ENCODE measurements around the gene PPFIA2. TPM values are rescaled to one million over a fixed set of nuclear protein-coding genes. Genes with fewer than 3 reads are reported as not detected.
"Not testable (repeated sequence)": the region's sequence is repeated elsewhere in the genome, so short reads cannot be mapped to it uniquely, and the experiment has no call there.

PPFIA2 gene
- total RNA-seq, 5 donors from 2014 or later (not counting 1 experiment from before 2014, with no cell fraction given) = not detected

DNA sequence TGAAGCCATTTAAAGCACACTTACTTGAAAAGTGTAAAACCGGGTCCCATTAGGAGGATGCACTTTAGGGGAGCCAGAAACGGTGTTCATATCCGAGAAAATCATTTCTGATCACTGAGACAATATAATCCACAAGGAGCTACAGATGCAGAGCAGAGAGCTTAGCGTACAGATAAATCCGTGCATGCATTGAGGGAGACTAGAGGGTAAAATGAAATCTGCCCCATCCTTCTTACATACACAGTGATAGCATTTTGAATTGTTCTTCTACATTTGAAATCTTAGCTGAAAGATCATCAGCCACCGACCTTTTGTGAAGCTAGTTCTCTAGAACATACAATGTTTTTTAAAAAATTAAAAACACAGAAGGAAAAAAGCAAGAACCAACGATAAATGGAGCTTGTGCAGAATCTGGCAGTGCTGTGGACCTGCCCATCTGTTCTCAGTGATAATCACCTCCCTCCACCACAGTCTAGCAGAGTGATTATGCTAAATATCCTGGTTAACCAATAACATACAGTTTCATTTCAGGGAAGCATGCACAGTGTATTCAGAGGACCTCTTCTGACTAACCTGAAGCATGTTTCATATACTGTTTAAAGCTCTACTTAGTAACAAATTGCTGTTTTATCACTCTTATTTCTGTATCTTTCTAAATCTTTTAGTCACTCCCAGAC, 161.1 kb downstream of the PPFIA2 start:
- POLR2A ChIA-PET = interaction anchor here in 1 of 2 donors (0.5 kb wide), 1 partner anchor 655 kb away, joined by 5 read pairs; no protein-coding TSS in a partner anchor
- no peaks in the 10 kb centered on the region for H3K36me3 Mint-ChIP-seq
- H3K4me3 ChIP-seq (ENCODE audit: control insufficient read depth in 1 of 2, extremely low read depth in 1 of 2, low read length in 1 of 2) = no peak overlapping the region
- H3K27ac Mint-ChIP-seq = no peak overlapping the region
- no peaks in the 10 kb centered on the region for H3K4me1 Mint-ChIP-seq
- no peak overlapping the region for H3K4me3 Mint-ChIP-seq
- H3K9me3 ChIP-seq = no peaks in the 10 kb centered on the region
- 40% methylated on average over 1 of the region's 7 CpGs for WGBS (ENCODE audit: insufficient coverage)
- no peaks in the 10 kb centered on the region for H3K36me3 ChIP-seq (ENCODE audit: control insufficient read depth in 2 of 2, extremely low read depth in 1 of 2, insufficient read depth in 1 of 2, low read length in 1 of 2)
- DNase-seq (no peak), ATAC-seq (replicated peaks in 1 of 4) (no peak)
- CTCF ChIA-PET = no interaction called here
- H3K4me1 ChIP-seq (ENCODE audit: control insufficient read depth in 1 of 2, extremely low read depth in 1 of 2, insufficient read depth in 2 of 2, low read length in 2 of 2) = no peaks in the 10 kb centered on the region
- H3K27me3 Mint-ChIP-seq = no peaks in the 10 kb centered on the region
- no peak overlapping the region for H3K27ac ChIP-seq (ENCODE audit: low read length)
- H3K27me3 ChIP-seq (replicated peaks in 1 of 2; ENCODE audit: control insufficient read depth in 2 of 2, extremely low read depth in 1 of 2, insufficient read depth in 2 of 2, low read length in 1 of 2) = no peaks in the 10 kb centered on the region
- no peaks in the 10 kb centered on the region for H3K9me3 Mint-ChIP-seq

DNA sequence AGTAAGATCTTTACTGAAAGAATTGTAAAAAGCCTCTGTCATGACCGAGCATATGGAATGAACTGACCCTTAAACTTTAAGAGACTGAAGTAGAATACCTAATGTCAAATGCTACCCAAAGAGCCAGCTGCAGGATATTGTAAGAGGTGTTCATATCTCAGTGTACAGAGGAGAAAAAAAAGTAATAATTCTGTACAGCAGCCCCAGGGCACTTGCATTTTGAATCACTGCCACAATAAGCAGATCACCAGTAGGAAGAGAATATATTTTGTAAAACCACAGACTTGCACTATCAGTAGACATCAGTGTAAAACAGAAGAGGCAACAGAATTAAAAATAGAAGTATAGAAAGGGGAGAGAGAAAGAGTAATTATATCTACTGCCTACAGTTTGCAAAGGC, 162.6 kb downstream of the PPFIA2 start:
- H3K4me1 ChIP-seq (ENCODE audit: control insufficient read depth in 1 of 2, extremely low read depth in 1 of 2, insufficient read depth in 2 of 2, low read length in 2 of 2) = no peaks in the 10 kb centered on the region
- H3K4me1 Mint-ChIP-seq = no peaks in the 10 kb centered on the region
- no peak overlapping the region for H3K27ac ChIP-seq (ENCODE audit: low read length)
- no peak overlapping the region for H3K4me3 Mint-ChIP-seq
- no peaks in the 10 kb centered on the region for H3K27me3 Mint-ChIP-seq
- POLR2A ChIA-PET = no interaction called here
- no peak overlapping the region for H3K4me3 ChIP-seq (ENCODE audit: control insufficient read depth in 1 of 2, extremely low read depth in 1 of 2, low read length in 1 of 2)
- H3K9me3 Mint-ChIP-seq = peaks cover 0 to 2% (median 0%) of the 10 kb centered on the region in 3 donors
- DNase-seq (no peak), ATAC-seq (replicated peaks in 1 of 4) (no peak)
- H3K36me3 ChIP-seq (ENCODE audit: control insufficient read depth in 2 of 2, extremely low read depth in 1 of 2, insufficient read depth in 1 of 2, low read length in 1 of 2) = no peaks in the 10 kb centered on the region
- CTCF ChIA-PET = no interaction called here
- no peak overlapping the region for H3K27ac Mint-ChIP-seq
- no peaks in the 10 kb centered on the region for H3K27me3 ChIP-seq (replicated peaks in 1 of 2; ENCODE audit: control insufficient read depth in 2 of 2, extremely low read depth in 1 of 2, insufficient read depth in 2 of 2, low read length in 1 of 2)
- H3K36me3 Mint-ChIP-seq = no peaks in the 10 kb centered on the region
- H3K9me3 ChIP-seq = no peaks in the 10 kb centered on the region
- WGBS (ENCODE audit: insufficient coverage) = no CpG with 5 or more reads among the region's 1 CpG

DNA sequence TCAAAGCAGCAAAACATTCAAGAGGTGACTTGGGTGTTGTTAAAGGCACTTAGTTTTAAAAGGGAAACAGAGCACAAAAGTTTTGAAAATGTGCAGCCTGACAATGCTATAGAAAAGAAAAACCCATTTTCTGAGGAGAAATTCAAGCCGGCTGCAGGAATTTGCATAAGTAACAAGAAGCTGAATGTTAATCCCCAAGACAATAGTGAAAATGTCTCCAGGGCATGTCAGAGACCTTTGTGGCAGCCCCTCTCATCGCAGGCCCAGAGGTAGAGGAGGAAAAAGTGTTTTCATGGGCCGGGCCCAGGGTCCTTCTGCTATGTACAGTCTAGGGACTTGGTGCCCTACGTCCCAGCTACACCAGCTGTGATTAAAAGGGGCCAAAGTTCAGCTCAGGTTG, 167.9 kb downstream of the PPFIA2 start:
- no peaks in the 10 kb centered on the region for H3K27me3 Mint-ChIP-seq
- ATAC-seq (replicated peaks in 1 of 4) (no peak), DNase-seq (no peak)
- ChIA-PET CTCF (no interaction called here), POLR2A (no interaction called here)
- H3K27me3 ChIP-seq (replicated peaks in 1 of 2; ENCODE audit: control insufficient read depth in 2 of 2, extremely low read depth in 1 of 2, insufficient read depth in 2 of 2, low read length in 1 of 2) = no peaks in the 10 kb centered on the region
- H3K27ac ChIP-seq (ENCODE audit: low read length) = no peak overlapping the region
- H3K4me3 Mint-ChIP-seq = no peak overlapping the region
- no peak overlapping the region for H3K27ac Mint-ChIP-seq
- WGBS (ENCODE audit: insufficient coverage) = 61% methylated on average over 4 of the region's 4 CpGs
- H3K9me3 Mint-ChIP-seq = peaks cover 0 to 9% (median 7%) of the 10 kb centered on the region in 3 donors
- no peaks in the 10 kb centered on the region for H3K9me3 ChIP-seq
- no peaks in the 10 kb centered on the region for H3K4me1 Mint-ChIP-seq
- no peaks in the 10 kb centered on the region for H3K4me1 ChIP-seq (ENCODE audit: control insufficient read depth in 1 of 2, extremely low read depth in 1 of 2, insufficient read depth in 2 of 2, low read length in 2 of 2)
- H3K36me3 ChIP-seq (ENCODE audit: control insufficient read depth in 2 of 2, extremely low read depth in 1 of 2, insufficient read depth in 1 of 2, low read length in 1 of 2) = no peaks in the 10 kb centered on the region
- H3K4me3 ChIP-seq (ENCODE audit: control insufficient read depth in 1 of 2, extremely low read depth in 1 of 2, low read length in 1 of 2) = no peak overlapping the region
- H3K36me3 Mint-ChIP-seq = no peaks in the 10 kb centered on the region

DNA sequence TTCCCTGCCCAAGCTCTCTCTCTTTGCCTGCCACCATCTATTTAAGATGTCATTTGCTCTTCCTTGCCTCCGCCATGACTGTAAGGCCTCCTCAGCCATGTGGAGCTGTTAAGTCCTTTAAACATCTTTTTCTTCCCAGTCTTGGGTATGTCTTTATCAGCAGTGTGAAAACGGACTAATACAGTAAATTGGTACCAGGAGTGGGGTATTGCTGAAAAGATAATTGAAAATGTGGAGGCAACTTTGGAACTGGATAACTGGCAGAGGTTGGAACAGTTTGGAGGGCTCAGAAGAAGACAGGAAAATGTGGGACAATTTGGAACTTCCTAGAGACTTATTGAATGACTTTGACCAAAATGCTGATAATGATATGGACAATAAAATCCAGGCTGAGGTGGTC, 168.4 kb downstream of the PPFIA2 start:
- DNase-seq; H3K9me3 ChIP-seq; H3K36me3 ChIP-seq (ENCODE audit: control insufficient read depth in 2 of 2, extremely low read depth in 1 of 2, insufficient read depth in 1 of 2, low read length in 1 of 2); H3K36me3 Mint-ChIP-seq; POLR2A ChIA-PET; H3K4me3 Mint-ChIP-seq; H3K27me3 Mint-ChIP-seq; H3K4me1 ChIP-seq (ENCODE audit: control insufficient read depth in 1 of 2, extremely low read depth in 1 of 2, insufficient read depth in 2 of 2, low read length in 2 of 2); H3K4me3 ChIP-seq (ENCODE audit: control insufficient read depth in 1 of 2, extremely low read depth in 1 of 2, low read length in 1 of 2); H3K27me3 ChIP-seq (replicated peaks in 1 of 2; ENCODE audit: control insufficient read depth in 2 of 2, extremely low read depth in 1 of 2, insufficient read depth in 2 of 2, low read length in 1 of 2); H3K9me3 Mint-ChIP-seq; H3K27ac ChIP-seq (ENCODE audit: low read length); H3K4me1 Mint-ChIP-seq; H3K27ac Mint-ChIP-seq; CTCF ChIA-PET; ATAC-seq (replicated peaks in 1 of 4): not testable (repeated sequence)
- no CpG with 5 or more reads among the region's 2 CpGs for WGBS (ENCODE audit: insufficient coverage)

DNA sequence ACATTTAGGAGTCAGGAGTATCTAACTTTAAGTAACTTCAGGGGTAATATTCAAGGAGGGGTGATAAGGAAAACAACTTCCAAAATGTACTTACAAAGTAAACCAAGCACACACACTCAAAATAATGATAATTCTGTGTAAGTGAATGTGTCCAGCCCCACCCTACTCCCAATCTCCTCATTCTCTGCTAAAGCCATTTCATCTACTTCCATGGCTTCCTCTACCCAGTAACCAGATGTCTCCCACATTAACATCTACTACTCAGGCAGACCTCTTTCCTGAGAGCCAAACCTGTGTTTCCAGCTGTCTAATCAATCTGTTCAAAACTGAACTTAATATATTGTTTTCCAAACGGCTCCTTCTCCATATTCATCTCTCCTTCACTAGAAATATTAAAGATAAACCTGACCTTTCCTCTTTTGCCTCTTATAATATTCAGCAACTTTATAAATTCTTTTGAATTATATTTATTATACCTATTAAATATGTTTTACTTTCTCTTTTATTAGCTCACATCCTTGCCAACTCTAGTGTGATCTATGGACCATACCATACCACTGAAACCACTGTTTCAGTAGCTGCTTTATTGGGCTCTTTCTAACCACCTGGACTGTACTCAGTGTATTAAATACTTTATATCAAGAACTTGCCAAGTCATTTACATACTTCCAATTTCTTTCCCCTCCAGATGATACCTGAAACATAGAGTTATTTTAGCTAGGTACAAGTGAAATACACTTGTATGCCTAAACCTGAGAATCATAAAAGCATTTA, 170.7 kb downstream of the PPFIA2 start:
- Histone ChIP-seq H3K4me3 (ENCODE audit: control insufficient read depth in 1 of 2, extremely low read depth in 1 of 2, low read length in 1 of 2) (no peak overlapping the region), H3K9me3 (no peaks in the 10 kb centered on the region), H3K4me1 (ENCODE audit: control insufficient read depth in 1 of 2, extremely low read depth in 1 of 2, insufficient read depth in 2 of 2, low read length in 2 of 2) (no peaks in the 10 kb centered on the region), H3K27me3 (replicated peaks in 1 of 2; ENCODE audit: control insufficient read depth in 2 of 2, extremely low read depth in 1 of 2, insufficient read depth in 2 of 2, low read length in 1 of 2) (no peaks in the 10 kb centered on the region), H3K36me3 (ENCODE audit: control insufficient read depth in 2 of 2, extremely low read depth in 1 of 2, insufficient read depth in 1 of 2, low read length in 1 of 2) (no peaks in the 10 kb centered on the region), H3K27ac (ENCODE audit: low read length) (no peak overlapping the region)
- POLR2A ChIA-PET = no interaction called here
- peaks cover 0 to 9% (median 7%) of the 10 kb centered on the region in 3 donors for H3K9me3 Mint-ChIP-seq
- CTCF ChIA-PET = no interaction called here
- DNase-seq (no peak), ATAC-seq (replicated peaks in 1 of 4) (no peak)
- H3K4me1 Mint-ChIP-seq = no peaks in the 10 kb centered on the region
- no CpG with 5 or more reads among the region's 1 CpG for WGBS (ENCODE audit: insufficient coverage)
- H3K27ac Mint-ChIP-seq = no peak overlapping the region
- H3K4me3 Mint-ChIP-seq = no peak overlapping the region
- H3K27me3 Mint-ChIP-seq = no peaks in the 10 kb centered on the region
- no peaks in the 10 kb centered on the region for H3K36me3 Mint-ChIP-seq

DNA sequence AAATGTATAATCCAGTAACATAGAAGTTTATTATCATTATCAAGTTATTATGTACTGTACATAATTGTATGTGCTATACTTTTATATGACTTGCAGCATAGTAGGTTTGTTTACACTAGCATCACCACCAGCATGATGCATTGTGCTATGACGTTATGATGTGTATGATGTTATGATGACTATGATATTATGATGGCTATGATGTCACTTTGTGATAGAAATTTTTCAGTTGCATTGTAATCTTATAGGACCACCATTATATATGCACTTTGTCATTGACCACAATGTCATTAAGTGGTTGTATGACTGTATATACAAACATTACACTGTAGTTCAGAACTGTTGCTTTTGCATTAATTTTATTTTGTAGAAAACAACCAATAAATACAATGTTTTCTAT, 173.4 kb downstream of the PPFIA2 start:
- Mint-ChIP-seq H3K4me1 (no peaks in the 10 kb centered on the region), H3K27me3 (no peaks in the 10 kb centered on the region), H3K4me3 (no peak overlapping the region), H3K9me3 (peaks cover 0 to 4% (median 3%) of the 10 kb centered on the region in 3 donors), H3K36me3 (no peaks in the 10 kb centered on the region), H3K27ac (no peak overlapping the region)
- Histone ChIP-seq H3K4me3 (ENCODE audit: control insufficient read depth in 1 of 2, extremely low read depth in 1 of 2, low read length in 1 of 2) (no peak overlapping the region), H3K27ac (ENCODE audit: low read length) (no peak overlapping the region), H3K36me3 (ENCODE audit: control insufficient read depth in 2 of 2, extremely low read depth in 1 of 2, insufficient read depth in 1 of 2, low read length in 1 of 2) (no peaks in the 10 kb centered on the region), H3K9me3 (no peaks in the 10 kb centered on the region), H3K27me3 (replicated peaks in 1 of 2; ENCODE audit: control insufficient read depth in 2 of 2, extremely low read depth in 1 of 2, insufficient read depth in 2 of 2, low read length in 1 of 2) (no peaks in the 10 kb centered on the region), H3K4me1 (ENCODE audit: control insufficient read depth in 1 of 2, extremely low read depth in 1 of 2, insufficient read depth in 2 of 2, low read length in 2 of 2) (no peaks in the 10 kb centered on the region)
- ATAC-seq (replicated peaks in 1 of 4) (no peak), DNase-seq (no peak)
- ChIA-PET CTCF (no interaction called here), POLR2A (no interaction called here)
- WGBS (ENCODE audit: insufficient coverage) = no CpG with 5 or more reads among the region's 1 CpG
